ENCODE measurements around the gene NSUN7.

NSUN7 gene

DNA sequence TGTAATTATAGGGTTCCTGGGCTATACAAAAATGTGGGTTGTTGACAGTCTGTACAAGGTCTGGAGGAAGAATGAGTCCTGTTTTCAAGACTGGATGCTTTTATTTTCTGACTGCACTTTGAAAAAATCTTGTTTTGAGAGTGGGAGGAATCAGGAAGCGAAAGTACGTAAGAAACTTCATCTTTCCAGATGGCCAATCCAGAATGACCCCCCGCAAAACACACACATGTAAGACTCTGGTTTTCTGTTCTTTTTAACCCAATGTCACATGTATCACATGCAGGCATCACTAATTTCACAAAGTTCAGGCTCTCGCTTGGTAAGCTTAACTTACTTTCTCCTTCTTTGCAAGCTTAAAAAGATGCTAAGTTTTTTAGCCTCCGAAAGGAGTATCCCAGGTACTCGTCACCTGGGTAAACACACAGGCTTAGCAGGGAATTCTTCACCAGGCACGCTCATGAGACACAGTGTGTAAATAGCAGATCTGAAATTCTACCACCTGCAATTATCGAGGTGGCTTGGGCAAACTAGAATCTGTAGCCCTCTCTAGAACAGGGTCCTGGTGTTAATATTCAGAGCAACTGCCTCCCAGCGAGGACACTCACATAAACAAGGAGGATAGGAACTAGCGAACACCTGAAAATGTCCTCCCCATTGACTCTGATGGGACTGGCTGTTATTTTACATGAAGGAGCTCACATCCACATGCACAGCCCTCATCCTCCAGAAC, 90.7 kb downstream of the NSUN7 start (continued):
- TF ChIP-seq ZNF114 (tag by site-specific recombination; IDR thresholded peaks at IDR 0.05) (no peak), ZNF23 (tag by site-specific recombination; IDR thresholded peaks at IDR 0.05; ENCODE audit: borderline replicate concordance) (no peak)
- TF ChIP-seq, protein P1, sequence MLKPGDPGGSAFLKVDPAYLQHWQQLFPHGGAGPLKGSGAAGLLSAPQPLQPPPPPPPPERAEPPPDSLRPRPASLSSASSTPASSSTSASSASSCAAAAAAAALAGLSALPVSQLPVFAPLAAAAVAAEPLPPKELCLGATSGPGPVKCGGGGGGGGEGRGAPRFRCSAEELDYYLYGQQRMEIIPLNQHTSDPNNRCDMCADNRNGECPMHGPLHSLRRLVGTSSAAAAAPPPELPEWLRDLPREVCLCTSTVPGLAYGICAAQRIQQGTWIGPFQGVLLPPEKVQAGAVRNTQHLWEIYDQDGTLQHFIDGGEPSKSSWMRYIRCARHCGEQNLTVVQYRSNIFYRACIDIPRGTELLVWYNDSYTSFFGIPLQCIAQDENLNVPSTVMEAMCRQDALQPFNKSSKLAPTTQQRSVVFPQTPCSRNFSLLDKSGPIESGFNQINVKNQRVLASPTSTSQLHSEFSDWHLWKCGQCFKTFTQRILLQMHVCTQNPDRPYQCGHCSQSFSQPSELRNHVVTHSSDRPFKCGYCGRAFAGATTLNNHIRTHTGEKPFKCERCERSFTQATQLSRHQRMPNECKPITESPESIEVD (tag by site-specific recombination; IDR thresholded peaks at IDR 0.05): no peak

DNA sequence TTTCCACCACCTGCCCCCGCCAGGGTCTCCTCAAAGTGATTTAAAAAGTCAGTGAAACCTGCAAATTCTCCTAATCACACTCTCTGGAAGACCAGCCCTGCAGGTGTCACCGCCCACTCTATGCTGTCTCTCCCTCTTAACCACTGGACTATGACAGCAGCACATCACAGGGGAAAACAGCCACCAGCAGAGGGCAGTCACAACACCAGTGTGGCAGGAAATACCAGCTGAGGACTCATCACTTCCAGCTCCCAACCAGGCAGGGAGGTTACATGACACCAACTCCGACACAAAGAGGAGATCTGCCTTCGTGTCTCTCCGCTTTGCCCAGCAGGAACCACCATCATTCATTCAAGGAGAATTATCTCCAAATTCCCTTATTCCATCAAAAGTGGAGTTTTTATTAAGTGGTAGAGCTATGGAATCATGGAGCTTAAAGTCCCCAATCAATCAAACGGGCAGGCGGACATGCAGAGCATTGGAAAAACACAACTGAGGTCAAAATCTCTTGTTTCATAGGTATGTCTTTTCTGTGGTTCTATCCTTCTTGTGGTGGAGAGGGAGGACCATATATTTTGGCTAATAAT, 91.3 kb downstream of the NSUN7 start:
- Histone ChIP-seq H3K4me3 (ENCODE audit: low read depth, low read length) (no peak overlapping the region), H3K27ac (ENCODE audit: extremely low read depth, low read depth, low read length) (no peak overlapping the region), H3K9me3 (ENCODE audit: control insufficient read depth, insufficient read depth, low read depth, low read length) (no peaks in the 10 kb centered on the region), H3K4me1 (ENCODE audit: control insufficient read depth, insufficient read depth, low read length) (no peaks in the 10 kb centered on the region), H3K36me3 (ENCODE audit: control insufficient read depth in 2 of 2, insufficient read depth in 1 of 2, low read length in 2 of 2) (no peaks in the 10 kb centered on the region)
- TF ChIP-seq, protein P2, sequence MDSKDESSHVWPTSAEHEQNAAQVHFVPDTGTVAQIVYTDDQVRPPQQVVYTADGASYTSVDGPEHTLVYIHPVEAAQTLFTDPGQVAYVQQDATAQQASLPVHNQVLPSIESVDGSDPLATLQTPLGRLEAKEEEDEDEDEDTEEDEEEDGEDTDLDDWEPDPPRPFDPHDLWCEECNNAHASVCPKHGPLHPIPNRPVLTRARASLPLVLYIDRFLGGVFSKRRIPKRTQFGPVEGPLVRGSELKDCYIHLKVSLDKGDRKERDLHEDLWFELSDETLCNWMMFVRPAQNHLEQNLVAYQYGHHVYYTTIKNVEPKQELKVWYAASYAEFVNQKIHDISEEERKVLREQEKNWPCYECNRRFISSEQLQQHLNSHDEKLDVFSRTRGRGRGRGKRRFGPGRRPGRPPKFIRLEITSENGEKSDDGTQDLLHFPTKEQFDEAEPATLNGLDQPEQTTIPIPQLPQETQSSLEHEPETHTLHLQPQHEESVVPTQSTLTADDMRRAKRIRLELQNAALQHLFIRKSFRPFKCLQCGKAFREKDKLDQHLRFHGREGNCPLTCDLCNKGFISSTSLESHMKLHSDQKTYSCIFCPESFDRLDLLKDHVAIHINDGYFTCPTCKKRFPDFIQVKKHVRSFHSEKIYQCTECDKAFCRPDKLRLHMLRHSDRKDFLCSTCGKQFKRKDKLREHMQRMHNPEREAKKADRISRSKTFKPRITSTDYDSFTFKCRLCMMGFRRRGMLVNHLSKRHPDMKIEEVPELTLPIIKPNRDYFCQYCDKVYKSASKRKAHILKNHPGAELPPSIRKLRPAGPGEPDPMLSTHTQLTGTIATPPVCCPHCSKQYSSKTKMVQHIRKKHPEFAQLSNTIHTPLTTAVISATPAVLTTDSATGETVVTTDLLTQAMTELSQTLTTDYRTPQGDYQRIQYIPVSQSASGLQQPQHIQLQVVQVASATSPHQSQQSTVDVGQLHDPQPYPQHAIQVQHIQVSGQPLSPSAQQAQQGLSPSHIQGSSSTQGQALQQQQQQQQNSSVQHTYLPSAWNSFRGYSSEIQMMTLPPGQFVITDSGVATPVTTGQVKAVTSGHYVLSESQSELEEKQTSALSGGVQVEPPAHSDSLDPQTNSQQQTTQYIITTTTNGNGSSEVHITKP (tag by site-specific recombination; IDR thresholded peaks at IDR 0.05): no peak
- TF ChIP-seq EGR2 (tag by site-specific recombination; IDR thresholded peaks at IDR 0.05; ENCODE audit: low read depth) (no peak), ZNF654 (tag by site-specific recombination; IDR thresholded peaks at IDR 0.05; ENCODE audit: low read depth) (peak; percentile 34; the same call in 1 of the 2 replicates), ZNF19 (tag by site-specific recombination; IDR thresholded peaks at IDR 0.05; ENCODE audit: low read depth) (no peak), KLF10 (tag by site-specific recombination; IDR thresholded peaks at IDR 0.05) (no peak), ZNF600 (tag by site-specific recombination; IDR thresholded peaks at IDR 0.05) (peak; percentile 96), ZNF660 (tag by site-specific recombination; IDR thresholded peaks at IDR 0.05) (no peak), ZFHX2 (tag by site-specific recombination; conservative IDR thresholded peaks at IDR 0.05) (peak; percentile 68)
- TF ChIP-seq, protein P3, sequence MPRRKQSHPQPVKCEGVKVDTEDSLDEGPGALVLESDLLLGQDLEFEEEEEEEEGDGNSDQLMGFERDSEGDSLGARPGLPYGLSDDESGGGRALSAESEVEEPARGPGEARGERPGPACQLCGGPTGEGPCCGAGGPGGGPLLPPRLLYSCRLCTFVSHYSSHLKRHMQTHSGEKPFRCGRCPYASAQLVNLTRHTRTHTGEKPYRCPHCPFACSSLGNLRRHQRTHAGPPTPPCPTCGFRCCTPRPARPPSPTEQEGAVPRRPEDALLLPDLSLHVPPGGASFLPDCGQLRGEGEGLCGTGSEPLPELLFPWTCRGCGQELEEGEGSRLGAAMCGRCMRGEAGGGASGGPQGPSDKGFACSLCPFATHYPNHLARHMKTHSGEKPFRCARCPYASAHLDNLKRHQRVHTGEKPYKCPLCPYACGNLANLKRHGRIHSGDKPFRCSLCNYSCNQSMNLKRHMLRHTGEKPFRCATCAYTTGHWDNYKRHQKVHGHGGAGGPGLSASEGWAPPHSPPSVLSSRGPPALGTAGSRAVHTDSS (tag by site-specific recombination; IDR thresholded peaks at IDR 0.05): no peak
- TF ChIP-seq, protein P4, sequence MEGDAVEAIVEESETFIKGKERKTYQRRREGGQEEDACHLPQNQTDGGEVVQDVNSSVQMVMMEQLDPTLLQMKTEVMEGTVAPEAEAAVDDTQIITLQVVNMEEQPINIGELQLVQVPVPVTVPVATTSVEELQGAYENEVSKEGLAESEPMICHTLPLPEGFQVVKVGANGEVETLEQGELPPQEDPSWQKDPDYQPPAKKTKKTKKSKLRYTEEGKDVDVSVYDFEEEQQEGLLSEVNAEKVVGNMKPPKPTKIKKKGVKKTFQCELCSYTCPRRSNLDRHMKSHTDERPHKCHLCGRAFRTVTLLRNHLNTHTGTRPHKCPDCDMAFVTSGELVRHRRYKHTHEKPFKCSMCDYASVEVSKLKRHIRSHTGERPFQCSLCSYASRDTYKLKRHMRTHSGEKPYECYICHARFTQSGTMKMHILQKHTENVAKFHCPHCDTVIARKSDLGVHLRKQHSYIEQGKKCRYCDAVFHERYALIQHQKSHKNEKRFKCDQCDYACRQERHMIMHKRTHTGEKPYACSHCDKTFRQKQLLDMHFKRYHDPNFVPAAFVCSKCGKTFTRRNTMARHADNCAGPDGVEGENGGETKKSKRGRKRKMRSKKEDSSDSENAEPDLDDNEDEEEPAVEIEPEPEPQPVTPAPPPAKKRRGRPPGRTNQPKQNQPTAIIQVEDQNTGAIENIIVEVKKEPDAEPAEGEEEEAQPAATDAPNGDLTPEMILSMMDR (tag by site-specific recombination; IDR thresholded peaks at IDR 0.05): peak; percentile 40; the same call in 1 of the 2 replicates
- TF ChIP-seq, protein P5, sequence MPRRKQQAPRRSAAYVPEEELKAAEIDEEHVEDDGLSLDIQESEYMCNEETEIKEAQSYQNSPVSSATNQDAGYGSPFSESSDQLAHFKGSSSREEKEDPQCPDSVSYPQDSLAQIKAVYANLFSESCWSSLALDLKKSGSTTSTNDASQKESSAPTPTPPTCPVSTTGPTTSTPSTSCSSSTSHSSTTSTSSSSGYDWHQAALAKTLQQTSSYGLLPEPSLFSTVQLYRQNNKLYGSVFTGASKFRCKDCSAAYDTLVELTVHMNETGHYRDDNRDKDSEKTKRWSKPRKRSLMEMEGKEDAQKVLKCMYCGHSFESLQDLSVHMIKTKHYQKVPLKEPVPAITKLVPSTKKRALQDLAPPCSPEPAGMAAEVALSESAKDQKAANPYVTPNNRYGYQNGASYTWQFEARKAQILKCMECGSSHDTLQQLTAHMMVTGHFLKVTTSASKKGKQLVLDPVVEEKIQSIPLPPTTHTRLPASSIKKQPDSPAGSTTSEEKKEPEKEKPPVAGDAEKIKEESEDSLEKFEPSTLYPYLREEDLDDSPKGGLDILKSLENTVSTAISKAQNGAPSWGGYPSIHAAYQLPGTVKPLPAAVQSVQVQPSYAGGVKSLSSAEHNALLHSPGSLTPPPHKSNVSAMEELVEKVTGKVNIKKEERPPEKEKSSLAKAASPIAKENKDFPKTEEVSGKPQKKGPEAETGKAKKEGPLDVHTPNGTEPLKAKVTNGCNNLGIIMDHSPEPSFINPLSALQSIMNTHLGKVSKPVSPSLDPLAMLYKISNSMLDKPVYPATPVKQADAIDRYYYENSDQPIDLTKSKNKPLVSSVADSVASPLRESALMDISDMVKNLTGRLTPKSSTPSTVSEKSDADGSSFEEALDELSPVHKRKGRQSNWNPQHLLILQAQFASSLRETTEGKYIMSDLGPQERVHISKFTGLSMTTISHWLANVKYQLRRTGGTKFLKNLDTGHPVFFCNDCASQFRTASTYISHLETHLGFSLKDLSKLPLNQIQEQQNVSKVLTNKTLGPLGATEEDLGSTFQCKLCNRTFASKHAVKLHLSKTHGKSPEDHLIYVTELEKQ (tag by site-specific recombination; IDR thresholded peaks at IDR 0.05; ENCODE audit: borderline replicate concordance): peak; percentile 26; the same call in 1 of the 2 replicates
- ChIA-PET POLR2A (interaction anchor here (1.0 kb wide), 1 partner anchor 415 kb away, joined by 3 read pairs; the partner anchor contains the start of gene UCHL1), CTCF (interaction anchor here (0.5 to 2.3 kb wide), 26 partner anchors 8 to 1693 kb away, joined by 3 to 18 read pairs (median 4); no protein-coding TSS in a partner anchor)
